ENCODE measurements around the gene TFCP2L1.

Gene TFCP2L1

DNA sequence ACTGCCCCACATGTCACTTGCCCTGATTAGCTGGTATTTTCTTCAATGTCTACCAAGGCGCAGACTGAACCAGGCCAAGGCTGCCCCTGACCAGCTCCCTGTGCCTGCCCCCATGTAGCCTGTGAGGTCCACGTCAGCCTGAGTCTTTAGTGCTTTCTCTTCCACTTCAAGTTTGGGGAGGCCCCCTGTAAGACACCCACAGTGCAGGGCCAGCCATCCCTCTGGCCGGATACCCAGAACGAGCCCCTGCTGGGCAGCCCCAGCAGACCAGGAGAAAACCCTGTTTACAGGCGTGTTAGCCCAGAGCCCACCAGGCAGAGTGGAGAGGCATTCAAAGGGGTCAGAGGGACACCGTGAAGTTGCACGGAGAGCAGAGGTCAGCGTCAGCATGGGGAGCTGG, 92.4 kb downstream of the TFCP2L1 start:
- DNase-seq, result no peak

DNA sequence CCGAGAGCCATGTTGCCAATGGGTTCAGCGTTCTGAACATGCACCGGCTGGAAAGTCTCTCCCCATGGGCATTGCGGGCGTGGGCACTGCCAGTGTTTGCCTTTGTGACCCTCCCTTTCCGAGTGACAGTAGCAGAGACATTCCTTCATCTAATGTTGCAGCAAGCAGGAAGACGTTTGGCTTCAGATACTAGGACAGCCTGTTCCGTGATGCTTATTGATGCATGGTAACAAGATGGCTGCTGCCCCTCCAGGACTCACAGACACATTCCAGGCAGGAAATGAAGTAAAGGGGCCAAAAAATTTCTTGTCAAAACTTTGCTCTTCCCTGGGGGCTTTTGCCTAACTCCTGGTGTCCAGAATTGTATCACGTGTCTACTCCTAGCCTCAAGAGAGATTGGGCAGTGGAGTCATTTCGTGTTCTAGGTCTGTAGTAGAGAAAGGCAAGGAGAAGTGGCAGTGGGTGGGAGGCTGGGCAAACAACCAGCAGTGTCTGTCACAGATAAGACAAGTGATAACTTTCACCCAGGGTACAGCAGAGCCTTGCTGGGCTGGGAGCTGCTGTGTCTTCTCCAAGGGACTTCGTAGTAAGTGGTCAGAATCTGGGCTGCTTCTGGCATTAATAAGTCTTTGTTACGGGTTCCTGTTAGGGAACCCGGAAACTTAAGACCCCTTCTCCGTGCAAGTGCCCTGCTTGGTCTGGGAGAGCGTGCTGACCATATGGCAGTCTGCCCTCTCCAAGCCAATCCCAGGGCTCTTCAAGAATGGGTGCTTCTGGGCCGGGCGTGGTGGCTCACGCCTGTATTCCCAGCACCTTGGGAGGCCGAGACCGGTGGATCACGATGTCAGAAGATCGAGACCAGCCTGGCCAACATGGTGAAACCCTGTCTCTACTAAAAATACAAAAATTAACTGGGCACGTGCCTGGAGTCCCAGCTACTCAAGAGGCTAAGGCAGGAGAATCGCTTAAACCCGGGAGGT, 93.5 kb downstream of the TFCP2L1 start:
- DNase-seq, result no peak

DNA sequence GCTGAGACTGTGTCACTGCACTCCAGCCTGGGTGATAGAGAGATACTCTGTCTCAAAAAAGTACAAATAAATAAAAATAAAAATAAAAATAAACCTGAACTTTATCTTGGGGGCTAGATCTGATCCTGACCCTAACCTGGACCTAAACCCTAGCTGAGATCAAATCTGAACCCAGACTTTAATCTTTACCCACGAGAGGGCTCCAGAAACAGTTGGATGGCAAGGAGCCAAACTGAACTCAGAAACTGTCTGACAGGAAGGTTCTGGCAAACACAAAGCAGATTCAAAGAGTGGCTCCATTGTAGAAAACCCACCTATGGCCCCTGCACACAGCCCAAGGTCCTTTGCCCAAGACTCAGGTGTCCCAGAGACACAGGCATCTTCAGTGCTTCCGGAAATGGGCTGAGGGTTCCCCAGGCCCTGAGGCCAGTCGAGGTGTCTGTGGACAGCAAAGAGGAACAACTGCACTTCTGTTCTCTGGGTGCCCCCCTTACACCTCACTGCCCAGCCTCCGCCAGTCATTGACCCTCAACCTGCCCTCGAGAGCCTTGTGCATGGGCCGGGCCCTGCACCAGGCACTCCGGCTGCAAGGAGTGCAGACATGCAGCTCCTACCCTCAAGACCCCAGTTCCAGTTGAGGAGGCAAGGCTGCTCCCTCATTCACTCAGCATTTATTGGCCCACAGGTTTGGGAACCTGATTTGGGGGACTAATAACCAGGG, 95.2 kb downstream of the TFCP2L1 start:
- DNase-seq, result no peak

DNA sequence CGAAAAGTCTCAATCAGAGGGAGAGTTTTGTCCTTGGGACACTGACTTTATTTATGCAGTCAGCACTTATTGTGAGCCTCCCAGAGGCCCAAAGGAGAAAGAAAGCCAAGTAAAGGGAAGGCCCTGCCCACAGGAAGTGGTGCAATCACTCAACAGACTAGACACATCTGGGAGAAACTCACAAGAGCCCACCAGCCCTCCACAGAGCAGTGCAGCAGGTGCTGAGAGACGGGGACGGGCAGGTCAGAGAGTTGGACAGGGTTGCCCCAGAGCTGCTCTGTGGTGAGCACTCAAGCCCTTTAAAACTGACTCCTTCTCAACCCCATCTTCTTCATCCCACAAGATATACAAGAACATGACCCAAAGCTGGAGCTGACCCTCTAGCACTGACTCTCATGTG, 96.0 kb downstream of the TFCP2L1 start:
- no peak for DNase-seq

DNA sequence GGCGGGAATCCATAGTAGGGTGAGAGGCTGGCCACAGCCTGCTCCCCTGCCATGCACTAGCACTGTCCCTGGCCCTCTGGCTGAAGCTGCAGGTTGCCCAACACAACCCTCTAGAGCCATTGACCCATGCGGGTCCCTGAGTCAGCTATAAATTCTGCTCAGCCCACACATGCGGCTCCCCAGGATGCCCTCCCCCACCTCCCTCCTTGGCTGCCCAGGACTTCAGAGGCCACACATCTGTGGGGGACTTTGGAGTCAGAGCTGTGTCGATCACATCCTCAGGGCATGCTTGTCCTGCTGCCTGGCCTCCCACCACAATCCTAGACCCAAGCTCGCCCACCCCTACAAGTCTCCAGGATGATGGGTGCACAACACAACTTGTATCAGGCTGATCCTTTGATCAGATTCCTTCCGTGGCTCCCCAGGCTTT, 97.0 kb downstream of the TFCP2L1 start:
- DNase-seq, result no peak

DNA sequence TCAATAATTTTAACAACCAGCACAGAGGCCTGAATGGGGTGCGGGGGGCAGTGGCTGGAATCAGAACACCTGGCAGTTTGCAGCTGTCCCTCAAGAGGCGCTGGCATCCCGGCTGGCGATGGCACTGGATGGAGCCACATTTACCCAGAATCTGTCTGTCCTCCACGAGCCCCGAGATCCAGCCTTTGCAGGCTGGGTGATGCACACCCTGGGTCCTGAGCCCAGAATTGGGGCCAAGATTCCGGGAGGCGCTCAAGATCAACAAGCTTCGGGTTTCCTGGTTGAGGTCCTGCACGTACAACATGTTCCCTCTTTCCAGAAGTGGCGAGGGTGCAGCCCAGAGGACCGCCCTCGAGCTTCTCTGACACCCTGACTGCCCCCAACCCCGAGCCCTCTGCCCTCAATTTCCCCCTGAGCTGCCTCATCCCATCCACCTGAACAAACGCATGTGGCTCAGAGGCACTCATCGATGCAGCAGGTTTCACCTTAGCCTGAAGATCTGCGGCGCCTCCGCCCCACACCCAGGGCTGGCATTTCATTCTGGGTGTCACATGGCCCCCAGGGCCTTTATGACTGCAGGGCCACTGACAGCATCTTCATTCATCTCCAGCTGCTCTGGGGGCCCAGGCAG, 97.5 kb downstream of the TFCP2L1 start:
- DNase-seq, result no peak

DNA sequence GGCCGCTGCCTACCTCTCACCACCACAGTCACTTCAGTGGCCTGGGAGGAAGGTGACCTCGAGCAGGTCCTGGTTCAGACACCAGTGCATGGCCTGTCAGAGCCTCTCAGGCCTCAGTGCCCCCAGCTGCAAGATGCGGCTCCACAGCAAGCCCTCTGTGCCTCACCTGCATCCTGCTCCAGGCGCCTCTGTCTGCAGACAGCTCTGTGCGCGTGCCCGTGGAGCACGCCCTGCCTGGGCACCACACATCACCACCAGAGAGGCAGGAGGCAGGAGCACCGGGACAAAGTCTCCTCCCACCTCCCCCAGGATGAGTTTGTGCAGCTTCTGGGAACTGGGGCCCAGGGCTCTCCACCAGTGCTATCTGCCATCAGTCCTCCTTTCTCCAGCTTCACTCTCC, 98.7 kb downstream of the TFCP2L1 start:
- no peak for DNase-seq

DNA sequence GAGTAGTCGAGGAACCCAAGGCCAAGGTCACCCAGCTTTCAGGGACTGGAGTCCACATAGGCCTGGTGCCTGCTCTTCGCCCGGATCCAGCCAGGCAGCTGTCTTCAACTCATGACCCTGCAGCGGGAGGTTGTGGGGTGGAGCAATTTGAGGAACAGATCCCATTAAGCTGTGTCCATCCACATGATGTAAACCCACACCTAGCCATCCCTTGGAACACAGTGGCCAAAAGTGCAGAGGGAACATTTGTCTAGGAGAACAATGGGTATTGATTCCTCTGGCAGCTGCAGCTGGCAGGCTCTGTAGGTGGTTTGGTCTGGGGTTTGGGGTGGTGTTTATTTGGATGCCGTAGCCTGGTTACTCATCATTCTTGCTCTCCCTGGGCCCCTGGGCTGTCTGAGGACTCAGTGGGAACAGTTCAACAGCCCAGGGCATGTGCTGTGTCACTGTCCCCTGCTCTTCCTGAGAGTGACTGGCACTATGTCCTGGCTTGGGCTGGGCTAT, 99.4 kb downstream of the TFCP2L1 start:
- DNase-seq, result no peak

DNA sequence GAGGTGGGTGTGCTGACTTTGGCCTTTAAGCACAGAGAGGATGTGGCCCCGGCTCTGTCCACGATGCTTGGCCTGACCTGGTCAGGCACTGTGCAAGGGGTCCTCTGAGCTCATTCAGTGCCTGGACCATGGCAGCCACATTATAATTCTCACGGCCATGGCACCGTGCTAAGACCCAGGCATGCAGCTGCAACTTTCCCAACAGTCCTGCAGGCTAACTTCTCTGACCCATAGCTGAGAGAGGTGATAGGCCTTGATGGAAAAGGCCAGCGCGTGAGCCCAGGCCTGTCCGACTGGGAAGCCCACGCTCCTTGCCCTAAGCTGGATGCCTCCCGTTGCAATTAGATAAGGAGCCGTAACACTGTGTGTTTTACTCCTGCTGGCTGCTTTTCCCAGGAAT, 99.9 kb downstream of the TFCP2L1 start:
- DNase-seq, result no peak

DNA sequence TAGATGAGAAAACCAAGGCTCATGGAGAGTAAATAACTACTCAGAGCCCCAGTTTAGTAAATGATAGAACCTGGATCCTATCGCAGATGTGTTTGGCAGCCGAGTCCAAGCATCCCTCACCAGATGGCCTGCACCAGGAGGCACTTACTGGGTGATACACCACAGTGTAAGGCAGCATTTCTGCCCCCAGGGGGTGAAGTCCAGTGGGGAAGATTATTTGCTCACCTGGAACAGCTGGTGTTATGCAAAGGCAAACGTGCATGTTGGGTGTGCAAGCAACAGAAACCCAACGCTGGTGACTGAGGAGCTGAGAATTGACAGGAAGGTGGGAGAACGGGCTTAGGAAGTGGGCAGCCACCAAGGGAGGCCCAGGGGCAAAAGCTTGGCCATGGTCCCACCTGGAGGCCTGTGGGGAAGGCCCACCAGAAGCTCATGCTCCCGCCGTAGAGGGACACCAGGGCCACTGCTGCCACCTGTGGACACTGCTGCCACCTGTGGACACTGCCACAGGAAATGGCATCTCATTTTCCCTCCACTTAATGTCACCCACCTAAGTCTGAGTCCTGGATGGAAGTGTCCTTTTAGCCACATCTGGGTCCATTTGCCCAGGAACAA, 100.6 kb downstream of the TFCP2L1 start:
- no peak for DNase-seq

DNA sequence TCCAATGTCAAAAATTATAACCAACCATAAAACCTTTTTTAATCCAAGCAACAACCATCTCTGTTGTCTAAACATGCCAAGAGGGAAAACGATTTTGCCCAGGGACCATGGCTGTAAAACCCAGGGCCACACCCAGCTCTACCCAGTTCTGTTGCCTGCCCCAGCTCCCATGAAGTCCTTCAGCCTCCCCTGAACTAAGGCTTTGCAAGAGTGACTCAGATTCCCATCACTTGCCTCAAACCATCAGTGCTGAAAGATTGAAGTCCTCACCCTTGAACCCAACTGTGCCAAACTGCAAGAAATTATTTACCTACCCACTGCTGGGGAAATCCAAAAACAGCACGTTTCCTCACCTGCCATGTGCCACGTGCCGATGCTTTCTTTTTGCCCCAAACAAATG, 102.5 kb downstream of the TFCP2L1 start:
- DNase-seq, result no peak

DNA sequence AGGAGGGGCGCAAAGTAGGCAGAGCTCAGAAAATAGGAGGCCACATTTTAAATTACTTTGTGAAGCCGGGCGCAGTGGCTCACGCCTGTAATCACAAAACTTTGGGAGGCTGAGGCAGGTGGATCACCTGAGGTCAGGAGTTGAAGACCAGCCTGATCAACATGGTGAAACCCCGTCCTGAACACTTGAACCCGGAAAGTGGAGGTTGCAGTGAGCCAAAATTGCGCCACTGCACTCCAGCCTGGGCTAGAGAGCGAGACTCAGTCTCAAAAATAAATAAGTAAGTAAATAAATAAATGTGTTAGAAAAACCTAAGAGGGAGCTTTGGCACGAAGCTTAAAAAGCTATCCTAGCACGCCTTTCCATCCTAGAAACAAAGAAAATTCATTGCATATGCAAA, 105.5 kb downstream of the TFCP2L1 start:
- DNase-seq, result no peak

DNA sequence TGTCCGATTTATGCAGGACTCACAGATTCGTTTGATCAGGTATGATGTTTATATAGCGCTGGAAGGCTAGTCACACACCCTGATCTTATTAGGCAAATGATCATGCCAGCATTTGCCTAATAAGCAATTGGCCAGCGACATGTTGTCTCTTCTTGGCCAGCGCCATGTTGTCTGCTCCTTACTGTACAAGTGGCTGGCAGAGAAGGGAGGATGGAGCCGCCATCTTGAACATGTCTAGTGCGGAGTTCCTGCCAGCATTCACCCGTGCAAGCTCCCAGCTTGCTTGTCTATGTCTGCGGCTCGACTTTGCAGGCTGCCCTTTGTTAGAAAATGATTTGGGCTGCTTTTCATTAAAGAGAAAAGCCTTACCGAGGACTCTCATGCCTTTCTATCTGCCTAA, 106.3 kb downstream of the TFCP2L1 start:
- no peak for DNase-seq

DNA sequence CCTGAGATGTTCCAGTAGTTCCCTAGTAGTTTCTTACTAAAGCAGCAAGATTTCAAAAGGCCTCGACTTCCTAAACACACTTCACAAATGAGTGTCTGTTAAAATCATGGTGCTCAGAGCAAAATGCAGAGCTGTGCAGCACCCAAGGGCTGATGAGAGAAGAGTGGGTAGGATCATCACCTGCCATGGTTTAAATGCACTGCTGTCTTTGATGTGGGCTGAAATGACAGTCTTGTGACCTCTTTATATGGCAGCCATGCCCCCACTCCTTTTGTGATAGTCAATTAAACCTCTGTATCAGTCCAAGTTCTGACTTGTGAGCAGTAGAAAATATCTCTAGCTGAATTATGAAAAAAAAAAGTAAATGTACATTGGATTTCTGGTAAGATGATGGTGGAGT, 107.1 kb downstream of the TFCP2L1 start:
- DNase-seq, result no peak

DNA sequence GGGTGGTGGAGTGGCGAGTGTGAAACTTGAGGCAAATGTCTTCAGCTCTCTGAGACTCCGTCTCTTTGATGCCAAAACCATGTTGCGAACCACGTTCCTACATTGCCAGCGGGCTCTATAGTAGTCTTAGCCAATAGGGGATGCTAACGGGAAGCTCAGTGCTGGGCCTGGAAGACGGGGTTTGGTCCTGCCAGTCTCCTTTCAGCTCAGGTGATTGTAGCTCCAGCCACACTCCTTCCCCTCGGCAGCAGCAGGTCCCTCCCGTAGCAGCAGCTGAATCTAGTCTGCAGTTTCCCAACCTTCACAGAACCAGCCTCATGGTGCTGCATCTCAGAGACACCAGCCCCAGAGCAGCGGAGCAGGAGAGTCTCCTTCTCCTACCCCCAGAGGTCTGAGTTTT, 109.7 kb downstream of the TFCP2L1 start:
- DNase-seq, result no peak

DNA sequence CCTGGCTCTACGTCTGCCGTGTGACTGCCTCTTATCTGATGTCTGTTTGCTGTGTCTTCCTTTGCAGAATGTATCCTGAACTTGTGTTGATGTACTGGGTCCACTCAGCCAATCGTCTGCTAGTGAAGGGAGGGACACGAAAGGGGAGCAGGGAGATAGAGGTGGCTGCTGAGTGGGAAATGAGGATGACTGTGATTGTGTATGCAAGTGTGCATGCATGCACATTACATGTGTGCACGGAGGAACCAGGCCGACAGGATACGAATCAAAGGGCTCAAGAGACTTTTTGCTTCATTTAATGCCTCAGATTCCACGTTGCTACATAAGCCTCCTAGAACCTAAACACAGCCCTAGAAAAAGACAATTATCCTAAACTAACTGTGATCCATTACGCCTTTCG, 111.2 kb downstream of the TFCP2L1 start:
- no peak for DNase-seq

DNA sequence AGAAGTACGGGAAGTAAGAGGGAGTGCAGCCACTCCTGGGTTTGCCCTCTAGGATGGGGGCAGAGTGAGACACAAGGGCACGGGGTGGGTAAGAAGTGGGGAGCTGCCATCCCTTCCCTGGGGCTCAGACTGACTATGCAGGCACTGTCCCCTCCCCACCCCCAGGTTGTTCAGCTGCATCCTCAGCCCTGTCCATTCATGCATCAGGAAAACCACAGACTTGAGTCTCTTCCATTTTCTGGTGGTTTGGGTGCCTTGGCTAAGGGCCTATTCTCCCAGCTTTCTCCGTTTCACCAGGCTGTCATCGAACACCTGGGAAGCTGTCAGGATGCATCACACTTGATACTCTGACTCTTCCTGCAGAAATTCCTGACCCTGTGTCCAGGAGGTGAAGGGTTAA, 111.9 kb downstream of the TFCP2L1 start:
- DNase-seq, result no peak

DNA sequence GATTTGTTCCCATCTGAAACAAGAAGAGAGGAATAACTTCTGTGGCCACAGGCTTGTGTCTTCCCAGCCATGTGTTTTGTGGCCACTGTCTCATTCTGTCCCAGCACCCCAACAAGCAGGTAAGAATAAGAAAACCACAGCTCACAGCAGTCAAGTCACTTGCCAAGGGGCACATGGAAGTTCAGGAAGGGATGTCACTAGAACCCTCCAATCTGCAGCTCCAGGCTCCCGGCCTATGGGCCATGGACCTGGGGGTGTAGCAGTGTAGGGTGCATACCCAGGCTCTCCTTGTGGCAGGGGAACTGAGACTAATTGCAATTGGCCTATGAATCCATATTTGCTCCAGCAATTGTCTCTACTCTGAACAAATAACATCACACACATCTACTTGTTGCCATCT, 112.5 kb downstream of the TFCP2L1 start:
- no peak for DNase-seq

DNA sequence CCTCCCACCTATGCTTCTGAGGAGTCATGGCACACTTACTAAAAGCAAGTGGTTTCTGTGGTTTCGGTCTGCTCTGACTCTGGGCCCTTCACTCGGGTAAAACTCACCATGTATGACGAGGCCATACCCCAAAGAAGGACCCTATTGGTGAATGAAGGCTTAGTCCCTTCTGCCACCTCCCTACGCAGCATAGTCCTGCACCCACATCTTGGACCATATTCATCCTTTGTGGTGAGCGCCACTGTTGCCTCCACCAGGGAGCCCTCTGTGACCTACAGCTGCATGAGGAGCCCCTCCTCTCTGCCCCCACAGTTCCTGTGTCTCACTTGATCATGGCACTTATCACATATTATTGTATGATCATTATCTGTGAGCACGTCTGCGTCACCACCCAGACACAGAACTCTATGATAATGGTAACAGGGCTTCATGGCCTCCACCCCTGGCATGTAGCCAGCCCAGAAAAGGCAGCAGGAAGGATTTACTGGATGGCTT, 113.3 kb downstream of the TFCP2L1 start:
- DNase-seq, result no peak

DNA sequence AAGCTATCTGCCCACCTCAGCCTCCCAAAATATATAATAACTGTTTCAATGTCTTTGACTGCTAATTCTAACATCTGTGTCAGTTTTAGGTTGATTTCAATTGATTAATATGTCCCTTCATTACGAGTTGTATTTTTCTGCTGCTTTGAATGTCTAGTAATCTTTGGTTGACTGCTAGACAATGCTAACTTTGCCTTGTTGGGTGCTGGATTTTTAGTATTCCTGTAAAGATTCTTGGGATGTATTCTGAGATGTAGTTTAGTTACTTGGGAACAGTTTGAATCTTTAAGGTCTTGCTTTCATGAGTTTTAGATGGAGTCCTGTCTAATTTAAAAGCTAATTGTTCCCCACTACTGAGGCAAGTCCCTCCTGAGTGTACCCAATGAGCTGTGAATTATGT, 114.4 kb downstream of the TFCP2L1 start:
- DNase-seq, result no peak

DNA sequence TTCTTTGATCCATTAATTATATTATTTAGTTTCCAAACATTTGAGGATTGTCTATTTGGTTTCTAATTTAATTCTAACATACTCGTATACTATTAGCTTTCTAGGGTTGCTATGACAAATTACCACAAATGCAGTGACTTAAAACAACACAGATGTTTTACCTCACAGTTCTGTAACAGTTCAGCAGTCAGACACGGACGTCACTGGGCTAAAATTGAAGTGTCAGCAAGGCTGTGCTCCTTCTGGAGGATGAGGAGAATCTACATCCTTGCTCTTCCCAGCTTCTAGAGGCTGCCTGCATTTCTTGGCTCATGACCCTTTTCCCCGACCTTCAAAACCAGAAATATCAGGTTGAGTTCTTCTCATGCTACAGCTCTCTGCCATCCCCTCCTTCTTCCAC, 117.6 kb downstream of the TFCP2L1 start:
- DNase-seq, result no peak

Data from amniotic stem cell (primary cell).